HepG2 (cell line): ENCODE results near the gene LECT2. TPM values are rescaled to one million over a fixed set of nuclear protein-coding genes. Genes with fewer than 3 reads are reported as not detected.

Experiments
- ATAC-seq: fragments of 200-7000 bp; cut with Tn5 transposase; 3 replicates; pipeline ENCODE4 v1.9.1; 2020; ENCODE audit warnings: mild to moderate bottlenecking, moderate library complexity
- BruUV-seq: library from RNA; stranded (reverse); fragments of 400-500 nt; replicated peaks from 2 replicates; lab custom pipeline; 2021; lab: Mats Ljungman, UMichigan
- CTCF ChIA-PET: fragments of 300-600 bp; formaldehyde crosslinking; extraction: SDS; loops from one replicate; lab custom pipeline; 2021; ENCODE audit warnings: low total read pairs, inconsistent platforms, low intra/inter-chr PET ratio; lab: Yijun Ruan, JAX
- POLR2A ChIA-PET: fragments of 350-600 bp; sonication (Branson Sonifier 250); formaldehyde crosslinking; loops from one replicate; lab custom pipeline; 2020; ENCODE audit warnings: antibody characterized with exemption, inconsistent platforms; lab: Yijun Ruan, JAX
- DNase-seq: peaks from one replicate; pipeline ENCODE4 v3.0.0-alpha.2; 2015; ENCODE audit warnings: low spot score
- FAIRE-seq: peaks from 3 replicates; lab custom pipeline; 2011; peaks lifted over from hg19 to GRCh38; lab: Jason Lieb, UNC
- H2AFZ ChIP-seq: one replicate; pipeline ENCODE4 v1.6.1; 2011; ENCODE audit warnings: low read length, inconsistent platforms
- H3K27ac ChIP-seq: fragments of 300-600 bp; 3 replicates; pipeline ENCODE4 v1.8.0; 2011; ENCODE audit warnings: mixed run types, mild to moderate bottlenecking, mixed read lengths, low read length, inconsistent platforms; ENCODE audit not compliant: insufficient read depth; ENCODE audit errors: extremely low read length
- H3K27me3 ChIP-seq, 2 experiments: fragments of 200-600 bp in 1 of 2; 2 replicates in 1 of 2; 3 replicates in 1 of 2; pipeline versions ENCODE4 v1.6.0 to v1.8.0; 2011; ENCODE audit warnings: low read length in 2 of 2, mild to moderate bottlenecking in 2 of 2, moderate library complexity in 2 of 2, inconsistent platforms in 1 of 2; ENCODE audit not compliant: insufficient read depth in 2 of 2, control insufficient read depth in 1 of 2
- H3K36me3 ChIP-seq, 2 experiments: fragments of 200-600 bp in 1 of 2; replicated peaks in 1 of 2; 2 replicates in 1 of 2; 3 replicates in 1 of 2; pipeline versions ENCODE4 v1.5.1 to v1.8.0; 2011; ENCODE audit warnings: low read length in 2 of 2, inconsistent platforms in 1 of 2; ENCODE audit not compliant: insufficient read depth in 2 of 2, control insufficient read depth in 1 of 2
- H3K4me1 ChIP-seq: 2 replicates; pipeline ENCODE4 v1.5.1; 2012; ENCODE audit warnings: low read length, inconsistent platforms; ENCODE audit not compliant: insufficient read depth
- H3K4me2 ChIP-seq: 2 replicates; pipeline ENCODE4 v1.6.0; 2011; ENCODE audit warnings: low read depth, low read length, inconsistent platforms
- H3K4me3 ChIP-seq, 3 experiments: fragments of 200-600 bp in 1 of 3; sonication (generic), shearing (Covaris generic) in 1 of 3; replicated peaks in 1 of 3; 2 replicates each; pipeline ENCODE4 v1.5.1; 2011 to 2016; ENCODE audit warnings: low read length in 3 of 3, inconsistent platforms in 2 of 3, low read depth in 2 of 3, mild to moderate bottlenecking in 2 of 3, control low read depth in 1 of 3, mixed read lengths in 1 of 3; ENCODE audit not compliant: insufficient read depth in 1 of 3
- H3K79me2 ChIP-seq: one replicate; pipeline ENCODE4 v1.6.1; 2011; ENCODE audit warnings: low read length, inconsistent platforms; ENCODE audit not compliant: insufficient read depth
- H3K9ac ChIP-seq: 2 replicates; pipeline ENCODE4 v1.6.0; 2011; ENCODE audit warnings: mild to moderate bottlenecking, low read depth, low read length, inconsistent platforms; ENCODE audit not compliant: insufficient read depth
- H3K9me3 ChIP-seq: 2 replicates; pipeline ENCODE4 v1.5.1; 2012; ENCODE audit warnings: mild to moderate bottlenecking, low read length
- H4K20me1 ChIP-seq: 2 replicates; pipeline ENCODE4 v1.6.0; 2011; ENCODE audit warnings: inconsistent platforms, mild to moderate bottlenecking, low read length, moderate library complexity; ENCODE audit not compliant: insufficient read depth
- ELF3 ChIP-seq: IDR thresholded peaks from 2 replicates; pipeline ENCODE4 v1.6.1; 2016; ENCODE audit warnings: missing genetic modification reagents, missing compliant biosample characterization
- NONO ChIP-seq, 2 experiments: fragments of 450-650 bp in 1 of 2; sonication (generic) in 1 of 2; formaldehyde crosslinking in 1 of 2; IDR thresholded peaks in 1 of 2; conservative IDR thresholded peaks in 1 of 2; 2 replicates each; pipeline versions ENCODE4 v1.6.1 to v1.8.0; 2017 to 2022; ENCODE audit warnings: mild to moderate bottlenecking in 1 of 2, missing genetic modification reagents in 1 of 2, moderate library complexity in 1 of 2
- RFXAP ChIP-seq: sonication (generic); formaldehyde crosslinking; IDR thresholded peaks from 2 replicates; pipeline ENCODE4 v1.4.0; 2020; ENCODE audit warnings: missing genetic modification reagents, borderline replicate concordance
- RORA ChIP-seq: sonication (generic); formaldehyde crosslinking; IDR thresholded peaks from 2 replicates; pipeline ENCODE4 v1.5.0; 2020; ENCODE audit warnings: mild to moderate bottlenecking, missing genetic modification reagents, moderate library complexity
- ZBTB42 ChIP-seq: sonication (generic); formaldehyde crosslinking; IDR thresholded peaks from 2 replicates; pipeline ENCODE4 v1.5.0; 2020; ENCODE audit warnings: mild to moderate bottlenecking, missing genetic modification reagents
- ZNF430 ChIP-seq: sonication (generic); formaldehyde crosslinking; IDR thresholded peaks from 2 replicates; pipeline ENCODE4 v1.9.0; 2021; ENCODE audit warnings: mild to moderate bottlenecking, missing genetic modification reagents
- ZNF616 ChIP-seq: sonication (generic); formaldehyde crosslinking; IDR thresholded peaks from 2 replicates; pipeline ENCODE4 v1.5.0; 2020; ENCODE audit warnings: low read depth, mild to moderate bottlenecking, missing genetic modification reagents
- ZNF674 ChIP-seq: sonication (generic); formaldehyde crosslinking; IDR thresholded peaks from 2 replicates; pipeline ENCODE4 v1.5.0; 2020; ENCODE audit warnings: low read depth, mild to moderate bottlenecking, missing genetic modification reagents
- ZNF724P ChIP-seq: sonication (generic); formaldehyde crosslinking; IDR thresholded peaks from 2 replicates; pipeline ENCODE4 v1.8.0; 2022; ENCODE audit warnings: missing genetic modification reagents, borderline replicate concordance
- WGBS: methylation state at CpG from one replicate; pipeline ENCODE4 v1.1.6; 2017; ENCODE audit warnings: low lambda C conversion rate; 5-methylcytosine and 5-hydroxymethylcytosine counted together
- in situ Hi-C: cut with HindIII; loops from 2 replicates; pipeline ENCODE4 v1.10.0; 2017; ENCODE audit warnings: low pct_unique_long_range_greater_than_20kb; ENCODE audit not compliant: extremely low pct_ligation_motif_present
- intact Hi-C: fragments of 100-400 bp; cut with micrococcal nuclease; formaldehyde crosslinking; loops from one replicate; pipeline ENCODE4 v1.10.0; 2022; ENCODE audit not compliant: unreplicated experiment
- polyA plus RNA-seq, 8 experiments: library from polyadenylated mRNA; depleted of rRNA in 3 of 8; stranded (reverse) in 7 of 8; unstranded in 1 of 8; fragments of >200 nt; fragmentation: Illumina TruSeq in 4 of 8; extraction: Trizol in 4 of 8; gene quantifications; 2 replicates each; pipeline versions ENCODE4 v1.2.1 to v1.2.3, GENCODE V29; 2011 to 2016; ENCODE audit warnings: low read depth in 4 of 8, missing spikeins in 1 of 8, mixed read lengths in 1 of 8; ENCODE audit not compliant: insufficient read depth in 1 of 8
- total RNA-seq, 5 experiments: library from RNA; depleted of rRNA; stranded (reverse); fragments of >200 nt; fragmentation: Illumina TruSeq; extraction: Trizol; gene quantifications; 2 replicates each; pipeline ENCODE4 v1.2.3, GENCODE V29; 2016; ENCODE audit warnings: low read depth in 1 of 5
- TF ChIP-seq, protein P1 (sequence below): sonication (generic); formaldehyde crosslinking; IDR thresholded peaks from 2 replicates; pipeline ENCODE4 v1.4.0; 2020; ENCODE audit warnings: missing genetic modification reagents; ENCODE audit errors: not compliant biosample characterization
- TF ChIP-seq, protein P2 (sequence below): sonication (generic); formaldehyde crosslinking; IDR thresholded peaks from 2 replicates; pipeline ENCODE4 v1.8.1; 2023; ENCODE audit warnings: mild to moderate bottlenecking, moderate library complexity, missing genetic modification reagents
- TF ChIP-seq, protein P3 (sequence below): sonication (generic); formaldehyde crosslinking; IDR thresholded peaks from 2 replicates; pipeline ENCODE4 v1.4.0; 2020; ENCODE audit warnings: missing genetic modification reagents, borderline replicate concordance
- TF ChIP-seq, protein P4 (sequence below): sonication (generic); formaldehyde crosslinking; IDR thresholded peaks from 2 replicates; pipeline ENCODE4 v1.4.0; 2020; ENCODE audit warnings: mild to moderate bottlenecking, low read depth, missing genetic modification reagents
- TF ChIP-seq, protein P5 (sequence below): IDR thresholded peaks from 2 replicates; pipeline ENCODE4 v1.6.1; 2018; ENCODE audit warnings: missing genetic modification reagents
- TF ChIP-seq, protein P6 (sequence below): sonication (generic); formaldehyde crosslinking; IDR thresholded peaks from 2 replicates; pipeline ENCODE4 v1.4.0; 2020; ENCODE audit warnings: low read depth, mild to moderate bottlenecking, missing genetic modification reagents

Gene LECT2
- total and polyA plus RNA-seq, 2 of the 13 experiments (the other 11 are each of a cell fraction or from before 2014, with no cell fraction given), result not detected

DNA sequence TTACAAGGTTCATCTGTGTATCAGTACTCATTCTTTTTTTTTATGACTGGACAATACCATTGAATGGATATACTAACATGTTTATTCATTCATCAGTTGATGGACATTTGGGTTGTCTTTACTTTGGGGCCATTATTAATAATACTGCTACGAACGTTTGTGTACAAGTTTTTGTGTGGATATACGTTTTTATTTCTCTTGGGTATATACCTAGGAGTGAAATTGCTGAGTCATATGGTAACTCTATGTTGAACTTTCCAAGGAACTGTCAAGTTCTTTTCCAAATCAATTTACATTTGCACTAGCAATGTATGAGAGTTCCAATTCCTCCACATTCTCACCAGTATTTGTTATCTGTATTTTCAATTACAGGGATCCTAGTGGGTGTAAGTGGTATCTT lies 12.0 kb upstream of the LECT2 start (continued):
- TF ChIP-seq, protein P1, sequence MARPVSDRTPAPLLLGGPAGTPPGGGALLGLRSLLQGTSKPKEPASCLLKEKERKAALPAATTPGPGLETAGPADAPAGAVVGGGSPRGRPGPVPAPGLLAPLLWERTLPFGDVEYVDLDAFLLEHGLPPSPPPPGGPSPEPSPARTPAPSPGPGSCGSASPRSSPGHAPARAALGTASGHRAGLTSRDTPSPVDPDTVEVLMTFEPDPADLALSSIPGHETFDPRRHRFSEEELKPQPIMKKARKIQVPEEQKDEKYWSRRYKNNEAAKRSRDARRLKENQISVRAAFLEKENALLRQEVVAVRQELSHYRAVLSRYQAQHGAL, result no peak
- TF ChIP-seq, protein P2, sequence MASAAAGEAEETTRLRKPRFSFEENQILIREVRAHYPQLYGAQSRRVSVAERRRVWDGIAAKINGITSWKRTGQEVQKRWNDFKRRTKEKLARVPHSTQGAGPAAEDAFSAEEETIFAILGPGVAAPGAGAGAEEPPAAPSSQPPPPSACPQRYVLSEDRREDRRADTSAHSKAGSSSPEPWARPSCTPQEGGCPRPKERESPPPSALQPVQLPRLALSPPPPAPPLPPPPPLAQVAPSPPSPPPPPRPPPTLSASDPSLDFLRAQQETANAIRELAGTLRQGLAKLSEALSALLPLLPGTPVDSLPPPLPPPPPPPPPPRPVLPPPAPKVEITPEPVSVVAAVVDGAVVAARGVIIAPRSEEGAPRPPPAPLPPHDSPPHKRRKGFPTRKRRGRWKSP (CRISPR knock-in tag), result no peak

DNA sequence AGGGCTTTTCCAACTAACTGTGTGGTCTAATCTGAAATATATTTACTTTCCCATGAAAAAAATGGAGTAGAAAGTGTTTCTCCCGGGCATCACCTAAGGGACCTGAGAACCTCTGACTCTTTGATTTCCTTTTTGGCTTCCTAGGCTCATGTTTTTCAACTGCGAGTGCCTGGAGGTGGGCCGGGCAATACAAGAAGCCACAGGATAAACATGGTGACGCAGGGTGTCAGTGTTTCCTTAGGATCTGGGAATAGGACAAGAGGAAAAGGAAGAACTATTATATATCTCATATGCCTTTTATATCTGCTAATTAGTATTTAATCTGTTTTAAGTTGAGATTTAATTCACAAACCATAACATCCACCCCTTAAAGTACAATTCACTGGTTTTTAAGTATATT lies 11.4 kb upstream of the LECT2 start:
- WGBS, result 70% methylated on average over 4 of the region's 4 CpGs
- no peaks in the 10 kb centered on the region for H4K20me1 ChIP-seq
- H3K79me2 ChIP-seq, result no peaks in the 10 kb centered on the region
- ATAC-seq (no peak), DNase-seq (no peak), FAIRE-seq (no peak)
- H3K4me1 ChIP-seq, result no peaks in the 10 kb centered on the region; the same call in 1 of the 2 replicates
- H3K4me3 ChIP-seq, result no peak overlapping the region
- BruUV-seq, result no TSS peak
- no peaks in the 10 kb centered on the region for H3K36me3 ChIP-seq
- no peaks in the 10 kb centered on the region for H3K27me3 ChIP-seq
- intact Hi-C loops, result no loop called here
- H3K27ac ChIP-seq, result no peak overlapping the region
- no peak overlapping the region for H3K4me2 ChIP-seq
- ChIA-PET CTCF (no interaction called here), POLR2A (no interaction called here)
- no peak overlapping the region for H2AFZ ChIP-seq
- in situ Hi-C loops, result no loop called here
- H3K9me3 ChIP-seq, result peaks cover 7% of the 10 kb centered on the region; the same call in 1 of the 2 replicates
- H3K9ac ChIP-seq, result no peak overlapping the region
- TF ChIP-seq ZNF724P (no peak), RORA (CRISPR knock-in tag) (no peak), ZBTB42 (CRISPR knock-in tag) (no peak), ZNF430 (CRISPR knock-in tag) (no peak), ZNF674 (CRISPR knock-in tag) (no peak), RFXAP (no peak), ZNF616 (CRISPR knock-in tag) (no peak), NONO (IDR thresholded peaks at IDR 0.05) (no peak), NONO (CRISPR knock-in tag; conservative IDR thresholded peaks at IDR 0.05) (no peak), ELF3 (CRISPR knock-in tag) (no peak)
- TF ChIP-seq, protein P3, sequence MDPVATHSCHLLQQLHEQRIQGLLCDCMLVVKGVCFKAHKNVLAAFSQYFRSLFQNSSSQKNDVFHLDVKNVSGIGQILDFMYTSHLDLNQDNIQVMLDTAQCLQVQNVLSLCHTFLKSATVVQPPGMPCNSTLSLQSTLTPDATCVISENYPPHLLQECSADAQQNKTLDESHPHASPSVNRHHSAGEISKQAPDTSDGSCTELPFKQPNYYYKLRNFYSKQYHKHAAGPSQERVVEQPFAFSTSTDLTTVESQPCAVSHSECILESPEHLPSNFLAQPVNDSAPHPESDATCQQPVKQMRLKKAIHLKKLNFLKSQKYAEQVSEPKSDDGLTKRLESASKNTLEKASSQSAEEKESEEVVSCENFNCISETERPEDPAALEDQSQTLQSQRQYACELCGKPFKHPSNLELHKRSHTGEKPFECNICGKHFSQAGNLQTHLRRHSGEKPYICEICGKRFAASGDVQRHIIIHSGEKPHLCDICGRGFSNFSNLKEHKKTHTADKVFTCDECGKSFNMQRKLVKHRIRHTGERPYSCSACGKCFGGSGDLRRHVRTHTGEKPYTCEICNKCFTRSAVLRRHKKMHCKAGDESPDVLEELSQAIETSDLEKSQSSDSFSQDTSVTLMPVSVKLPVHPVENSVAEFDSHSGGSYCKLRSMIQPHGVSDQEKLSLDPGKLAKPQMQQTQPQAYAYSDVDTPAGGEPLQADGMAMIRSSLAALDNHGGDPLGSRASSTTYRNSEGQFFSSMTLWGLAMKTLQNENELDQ (CRISPR knock-in tag), result no peak
- TF ChIP-seq, protein P4, sequence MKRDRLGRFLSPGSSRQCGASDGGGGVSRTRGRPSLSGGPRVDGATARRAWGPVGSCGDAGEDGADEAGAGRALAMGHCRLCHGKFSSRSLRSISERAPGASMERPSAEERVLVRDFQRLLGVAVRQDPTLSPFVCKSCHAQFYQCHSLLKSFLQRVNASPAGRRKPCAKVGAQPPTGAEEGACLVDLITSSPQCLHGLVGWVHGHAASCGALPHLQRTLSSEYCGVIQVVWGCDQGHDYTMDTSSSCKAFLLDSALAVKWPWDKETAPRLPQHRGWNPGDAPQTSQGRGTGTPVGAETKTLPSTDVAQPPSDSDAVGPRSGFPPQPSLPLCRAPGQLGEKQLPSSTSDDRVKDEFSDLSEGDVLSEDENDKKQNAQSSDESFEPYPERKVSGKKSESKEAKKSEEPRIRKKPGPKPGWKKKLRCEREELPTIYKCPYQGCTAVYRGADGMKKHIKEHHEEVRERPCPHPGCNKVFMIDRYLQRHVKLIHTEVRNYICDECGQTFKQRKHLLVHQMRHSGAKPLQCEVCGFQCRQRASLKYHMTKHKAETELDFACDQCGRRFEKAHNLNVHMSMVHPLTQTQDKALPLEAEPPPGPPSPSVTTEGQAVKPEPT (CRISPR knock-in tag), result no peak
- TF ChIP-seq, protein P5, sequence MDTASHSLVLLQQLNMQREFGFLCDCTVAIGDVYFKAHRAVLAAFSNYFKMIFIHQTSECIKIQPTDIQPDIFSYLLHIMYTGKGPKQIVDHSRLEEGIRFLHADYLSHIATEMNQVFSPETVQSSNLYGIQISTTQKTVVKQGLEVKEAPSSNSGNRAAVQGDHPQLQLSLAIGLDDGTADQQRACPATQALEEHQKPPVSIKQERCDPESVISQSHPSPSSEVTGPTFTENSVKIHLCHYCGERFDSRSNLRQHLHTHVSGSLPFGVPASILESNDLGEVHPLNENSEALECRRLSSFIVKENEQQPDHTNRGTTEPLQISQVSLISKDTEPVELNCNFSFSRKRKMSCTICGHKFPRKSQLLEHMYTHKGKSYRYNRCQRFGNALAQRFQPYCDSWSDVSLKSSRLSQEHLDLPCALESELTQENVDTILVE (CRISPR knock-in tag), result no peak
- TF ChIP-seq, protein P6, sequence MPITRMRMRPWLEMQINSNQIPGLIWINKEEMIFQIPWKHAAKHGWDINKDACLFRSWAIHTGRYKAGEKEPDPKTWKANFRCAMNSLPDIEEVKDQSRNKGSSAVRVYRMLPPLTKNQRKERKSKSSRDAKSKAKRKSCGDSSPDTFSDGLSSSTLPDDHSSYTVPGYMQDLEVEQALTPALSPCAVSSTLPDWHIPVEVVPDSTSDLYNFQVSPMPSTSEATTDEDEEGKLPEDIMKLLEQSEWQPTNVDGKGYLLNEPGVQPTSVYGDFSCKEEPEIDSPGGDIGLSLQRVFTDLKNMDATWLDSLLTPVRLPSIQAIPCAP (CRISPR knock-in tag), result no peak
